Panc1 (cell line): ENCODE data around the gene ATPAF2. TPM values are rescaled to one million over a fixed set of nuclear protein-coding genes. Genes with fewer than 3 reads are reported as not detected.

Source experiments
- ATAC-seq: fragments of 200-7000 bp; cut with Tn5 transposase; 2 replicates; pipeline ENCODE4 v1.9.1; 2020; ENCODE audit warnings: mild to moderate bottlenecking, moderate library complexity
- Bru-seq: library from RNA; stranded (reverse); fragments of 400-500 nt; gene quantifications from one replicate; lab custom pipeline; 2021; lab: Mats Ljungman, UMichigan
- BruChase-seq, 2 experiments: library from RNA; stranded (reverse); fragments of 400-500 nt; gene quantifications; one replicate each; lab custom pipeline; 2021; lab: Mats Ljungman, UMichigan
- BruUV-seq: library from RNA; stranded (reverse); fragments of 400-500 nt; replicated peaks from 2 replicates; lab custom pipeline; 2021; lab: Mats Ljungman, UMichigan
- CTCF ChIA-PET: fragments of 300-600 bp; sonication (Branson Sonifier 250); formaldehyde crosslinking; loops from one replicate; lab custom pipeline; 2022; ENCODE audit warnings: antibody characterized with exemption; lab: Charles Lee
- POLR2A ChIA-PET: fragments of 300-600 bp; sonication (Branson Sonifier 250); formaldehyde crosslinking; loops from one replicate; lab custom pipeline; 2022; ENCODE audit warnings: antibody characterized with exemption; lab: Charles Lee
- DNase-seq: peaks from one replicate; pipeline ENCODE4 v3.0.0-alpha.2; 2010; ENCODE audit warnings: low read depth, low spot score
- H3K27ac ChIP-seq: 2 replicates; pipeline ENCODE4 v1.5.1; 2011; ENCODE audit warnings: mild to moderate bottlenecking, low read length, inconsistent platforms
- H3K27me3 ChIP-seq: fragments of 200-500 bp; sonication (Bioruptor generic); 2 replicates; pipeline ENCODE4 v1.6.0; 2014; ENCODE audit warnings: low read length, inconsistent platforms; ENCODE audit not compliant: control insufficient read depth, insufficient read depth
- H3K36me3 ChIP-seq: fragments of 200-500 bp; sonication (Bioruptor generic); 2 replicates; pipeline ENCODE4 v1.5.1; 2014; ENCODE audit warnings: inconsistent platforms, mild to moderate bottlenecking, low read length, moderate library complexity; ENCODE audit not compliant: control insufficient read depth, insufficient read depth
- H3K4me1 ChIP-seq: 2 replicates; pipeline ENCODE4 v1.5.1; 2011; ENCODE audit warnings: inconsistent platforms, mild to moderate bottlenecking, low read length, moderate library complexity; ENCODE audit not compliant: control insufficient read depth, insufficient read depth
- H3K4me3 ChIP-seq, 2 experiments: 2 replicates each; pipeline ENCODE4 v1.5.1; 2011 to 2012; ENCODE audit warnings: low read depth in 2 of 2, low read length in 2 of 2, mild to moderate bottlenecking in 2 of 2, inconsistent platforms in 1 of 2, moderate library complexity in 1 of 2
- H3K9me3 ChIP-seq: fragments of 200-500 bp; sonication (Bioruptor generic); 2 replicates; pipeline ENCODE4 v1.5.1; 2014; ENCODE audit warnings: low read depth, mild to moderate bottlenecking, inconsistent platforms, low read length, moderate library complexity; ENCODE audit not compliant: control insufficient read depth, insufficient read depth
- CTCF ChIP-seq: fragments of 450-650 bp; IDR thresholded peaks from 2 replicates; pipeline ENCODE4 v1.5.1; 2017; ENCODE audit warnings: mild to moderate bottlenecking
- POLR2AphosphoS5 ChIP-seq: IDR thresholded peaks from 2 replicates; pipeline ENCODE4 v1.6.1; 2012; ENCODE audit warnings: mild to moderate bottlenecking, low read depth, low read length, moderate library complexity
- SIN3A ChIP-seq: IDR thresholded peaks from 2 replicates; pipeline ENCODE4 v1.6.1; 2012; ENCODE audit warnings: low read depth, mild to moderate bottlenecking, low read length, moderate library complexity, borderline replicate concordance; ENCODE audit not compliant: insufficient read depth
- TCF7L2 ChIP-seq: IDR thresholded peaks from 2 replicates; pipeline ENCODE4 v1.6.1; 2011; ENCODE audit warnings: mild to moderate bottlenecking, low read depth, low read length, inconsistent platforms
- in situ Hi-C: cut with HindIII; loops from 2 replicates; pipeline ENCODE4 v1.10.0; 2016; ENCODE audit warnings: low sequenced_read_pairs, low pct_unique_long_range_greater_than_20kb
- intact Hi-C: fragments of 100-400 bp; cut with micrococcal nuclease; formaldehyde crosslinking; loops from one replicate; pipeline ENCODE4 v1.10.0; 2022; ENCODE audit not compliant: unreplicated experiment
- long read RNA-seq: library from polyadenylated mRNA; unstranded; transcript quantifications from one replicate; pipeline ENCODE4 v2.0.0, GENCODE V29; 2021; ENCODE audit not compliant: unreplicated experiment
- polyA plus RNA-seq: library from polyadenylated mRNA; unstranded; fragments of >200 nt; gene quantifications from one replicate; pipeline ENCODE4 v1.2.1, GENCODE V29; 2012; ENCODE audit warnings: missing spikeins; ENCODE audit not compliant: insufficient read length
- total RNA-seq: library from RNA; stranded (reverse); gene quantifications from one replicate; pipeline ENCODE4 v1.2.1, GENCODE V29; 2021; ENCODE audit not compliant: unreplicated experiment
- TF ChIP-seq, protein P1 (sequence below), 2 experiments: IDR thresholded peaks; 2 replicates each; pipeline ENCODE4 v1.6.1; 2011 to 2012; ENCODE audit warnings: low read depth in 2 of 2, control low read depth in 1 of 2, low read length in 1 of 2, mild to moderate bottlenecking in 1 of 2, moderate library complexity in 1 of 2; ENCODE audit not compliant: insufficient read depth in 1 of 2

The ATPAF2 gene
- total RNA-seq, result 22.3 TPM
- polyA plus RNA-seq, result 23.6 TPM
- percentile 57 among the genes with signal in this experiment for Bru-seq, nascent RNA
- percentile 63 among the genes with signal in this experiment for BruChase-seq, experiment 1, labeled RNA remaining after a 2-hour chase
- BruChase-seq, experiment 2, labeled RNA remaining after a 6-hour chase, result percentile 59 among the genes with signal in this experiment
- long read RNA-seq, transcript ATPAF2-206 (8 exons, 1,564 nt), result major isoform, 15 of 28 reads
- long read RNA-seq, partial matches to known transcripts, result 0 of 28 reads
- long read RNA-seq, other reads (novel, unspliced or antisense), result 12 of 28 reads

DNA sequence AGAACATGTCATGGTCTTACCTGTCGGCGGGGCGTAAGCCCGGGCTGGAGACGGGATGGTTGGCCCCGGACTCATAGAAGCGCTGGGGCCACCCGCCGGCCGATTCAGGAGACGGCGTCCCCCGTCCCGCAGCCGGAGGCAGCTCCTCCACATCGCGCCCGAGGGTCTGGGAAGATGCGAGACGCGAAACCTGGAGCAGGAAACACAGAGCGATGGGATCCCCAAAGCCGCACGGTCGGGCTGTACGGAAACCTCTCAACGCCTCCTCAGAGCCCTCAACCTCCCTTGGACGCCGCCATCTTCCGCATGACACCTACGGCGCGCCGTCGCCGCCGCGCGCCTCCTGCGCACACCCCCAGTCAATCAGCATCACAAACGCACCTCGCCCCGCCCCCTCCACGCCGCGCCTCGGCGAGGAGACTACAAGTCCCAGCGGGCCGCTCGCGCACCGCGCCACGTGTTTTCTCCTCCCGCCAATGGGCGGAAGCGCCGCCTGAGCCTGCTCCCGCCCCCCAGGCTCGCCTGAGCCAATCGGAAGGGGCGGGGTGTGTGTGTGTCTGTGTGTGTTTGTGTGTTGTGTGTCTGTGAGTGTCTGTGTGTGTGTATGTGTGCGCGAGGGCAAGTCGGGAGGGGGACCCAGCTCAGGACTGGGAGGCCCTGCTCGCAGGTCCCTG lies at the start of gene ATPAF2, which contains the start of gene GID4:
ATPAF2 (minus strand) TSS at position 308 of the 674 bp plus-strand sequence; CDS start at position 153, 155 bp downstream.
GID4 (plus strand) TSS at position 548 of the 674 bp plus-strand sequence; CDS start at position 605, 57 bp downstream.
- CTCF ChIA-PET, result no interaction called here
- DNase-seq, result peak; percentile 92

More for the DNA sequence above, at the start of gene ATPAF2, which contains the start of gene GID4:
- Histone ChIP-seq H3K4me3 (peak within 1 kb of the TSS; percentile 82 to 86), H3K4me1 (peaks cover 22% of the 10 kb centered on the region), H3K27me3 (no peaks in the 10 kb centered on the region), H3K27ac (peak within 1 kb of the TSS; percentile 76), H3K9me3 (no peaks in the 10 kb centered on the region), H3K36me3 (no peaks in the 10 kb centered on the region; the same call in 1 of the 2 replicates)
- TF ChIP-seq, protein P1, sequence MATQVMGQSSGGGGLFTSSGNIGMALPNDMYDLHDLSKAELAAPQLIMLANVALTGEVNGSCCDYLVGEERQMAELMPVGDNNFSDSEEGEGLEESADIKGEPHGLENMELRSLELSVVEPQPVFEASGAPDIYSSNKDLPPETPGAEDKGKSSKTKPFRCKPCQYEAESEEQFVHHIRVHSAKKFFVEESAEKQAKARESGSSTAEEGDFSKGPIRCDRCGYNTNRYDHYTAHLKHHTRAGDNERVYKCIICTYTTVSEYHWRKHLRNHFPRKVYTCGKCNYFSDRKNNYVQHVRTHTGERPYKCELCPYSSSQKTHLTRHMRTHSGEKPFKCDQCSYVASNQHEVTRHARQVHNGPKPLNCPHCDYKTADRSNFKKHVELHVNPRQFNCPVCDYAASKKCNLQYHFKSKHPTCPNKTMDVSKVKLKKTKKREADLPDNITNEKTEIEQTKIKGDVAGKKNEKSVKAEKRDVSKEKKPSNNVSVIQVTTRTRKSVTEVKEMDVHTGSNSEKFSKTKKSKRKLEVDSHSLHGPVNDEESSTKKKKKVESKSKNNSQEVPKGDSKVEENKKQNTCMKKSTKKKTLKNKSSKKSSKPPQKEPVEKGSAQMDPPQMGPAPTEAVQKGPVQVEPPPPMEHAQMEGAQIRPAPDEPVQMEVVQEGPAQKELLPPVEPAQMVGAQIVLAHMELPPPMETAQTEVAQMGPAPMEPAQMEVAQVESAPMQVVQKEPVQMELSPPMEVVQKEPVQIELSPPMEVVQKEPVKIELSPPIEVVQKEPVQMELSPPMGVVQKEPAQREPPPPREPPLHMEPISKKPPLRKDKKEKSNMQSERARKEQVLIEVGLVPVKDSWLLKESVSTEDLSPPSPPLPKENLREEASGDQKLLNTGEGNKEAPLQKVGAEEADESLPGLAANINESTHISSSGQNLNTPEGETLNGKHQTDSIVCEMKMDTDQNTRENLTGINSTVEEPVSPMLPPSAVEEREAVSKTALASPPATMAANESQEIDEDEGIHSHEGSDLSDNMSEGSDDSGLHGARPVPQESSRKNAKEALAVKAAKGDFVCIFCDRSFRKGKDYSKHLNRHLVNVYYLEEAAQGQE (IDR thresholded peaks at IDR 0.05; ENCODE audit: insufficient read depth in 1 of 2, low read depth in 2 of 2, low read length in 1 of 2), result no peak
- TF ChIP-seq SIN3A, result peak; percentile 83; the same call in 1 of the 2 replicates
- peak; percentile 60; the same call in 1 of the 2 replicates for TF ChIP-seq TCF7L2
- TF ChIP-seq CTCF, result no peak
- no peak for TF ChIP-seq POLR2AphosphoS5
- intact Hi-C loops (loop anchor here (10.0 kb wide), 1 partner anchor 214 kb away; no protein-coding TSS in a partner anchor), in situ Hi-C loops (no loop called here)
- POLR2A ChIA-PET, result no interaction called here
- BruUV-seq, result no TSS peak
- ATAC-seq, result peak; percentile 96
